22Rv1 (cell line): ENCODE data around the gene PKD2L2.

Experiments
- ZFX ChIP-seq: fragments of 450-650 bp; IDR thresholded peaks from 2 replicates; pipeline ENCODE4 v1.6.1; 2017; ENCODE audit warnings: antibody characterized with exemption, borderline replicate concordance
- TF ChIP-seq, protein P1 (sequence below): fragments of 450-650 bp; IDR thresholded peaks from 2 replicates; pipeline ENCODE4 v1.5.1; 2017; ENCODE audit warnings: mild to moderate bottlenecking

DNA sequence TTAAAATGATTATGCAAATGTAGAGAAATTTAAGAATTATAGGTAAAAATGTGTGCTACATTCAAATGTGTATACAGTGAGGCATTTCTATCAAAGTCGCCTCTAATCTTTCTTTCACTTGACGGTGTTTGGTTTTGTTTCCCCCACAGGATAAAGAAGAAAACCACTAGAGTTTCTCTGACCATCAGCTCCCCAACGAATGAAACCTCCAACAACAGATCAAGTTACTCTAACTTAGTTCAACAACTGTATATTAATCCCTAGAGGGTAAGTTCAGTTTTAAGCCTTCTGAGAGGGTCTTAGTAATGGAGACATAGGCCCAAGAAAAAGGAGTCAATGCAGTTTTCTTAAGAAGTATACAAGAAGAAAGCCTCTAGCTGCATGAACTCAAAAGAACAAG lies 33.1 kb upstream of the PKD2L2 start:
- TF ChIP-seq, protein P1, sequence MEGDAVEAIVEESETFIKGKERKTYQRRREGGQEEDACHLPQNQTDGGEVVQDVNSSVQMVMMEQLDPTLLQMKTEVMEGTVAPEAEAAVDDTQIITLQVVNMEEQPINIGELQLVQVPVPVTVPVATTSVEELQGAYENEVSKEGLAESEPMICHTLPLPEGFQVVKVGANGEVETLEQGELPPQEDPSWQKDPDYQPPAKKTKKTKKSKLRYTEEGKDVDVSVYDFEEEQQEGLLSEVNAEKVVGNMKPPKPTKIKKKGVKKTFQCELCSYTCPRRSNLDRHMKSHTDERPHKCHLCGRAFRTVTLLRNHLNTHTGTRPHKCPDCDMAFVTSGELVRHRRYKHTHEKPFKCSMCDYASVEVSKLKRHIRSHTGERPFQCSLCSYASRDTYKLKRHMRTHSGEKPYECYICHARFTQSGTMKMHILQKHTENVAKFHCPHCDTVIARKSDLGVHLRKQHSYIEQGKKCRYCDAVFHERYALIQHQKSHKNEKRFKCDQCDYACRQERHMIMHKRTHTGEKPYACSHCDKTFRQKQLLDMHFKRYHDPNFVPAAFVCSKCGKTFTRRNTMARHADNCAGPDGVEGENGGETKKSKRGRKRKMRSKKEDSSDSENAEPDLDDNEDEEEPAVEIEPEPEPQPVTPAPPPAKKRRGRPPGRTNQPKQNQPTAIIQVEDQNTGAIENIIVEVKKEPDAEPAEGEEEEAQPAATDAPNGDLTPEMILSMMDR, result no peak
- TF ChIP-seq ZFX, result no peak
